ENCODE measurements around the gene TNP1.

The TNP1 gene

GRCh38 chr2:216859944-216860343 lies at the start of gene TNP1:
Gene TNP1 (minus strand): TSS chr2:216860064. CDS start chr2:216860034, 30 bp downstream.
- no peak for DNase-seq (ENCODE audit: low spot score)

- DNase-seq (ENCODE audit: low spot score) = no peak
Measured at GRCh38 chr2:216908300-216908699, 48.4 kb upstream of the TNP1 start.

GRCh38 chr2:216905649-216906329 lies 45.9 kb upstream of the TNP1 start:
- no peak for DNase-seq (ENCODE audit: low spot score)

GRCh38 chr2:216904974-216905373 lies 45.1 kb upstream of the TNP1 start:
- no peak for DNase-seq (ENCODE audit: low spot score)

GRCh38 chr2:216904554-216904953 lies 44.7 kb upstream of the TNP1 start:
- DNase-seq (ENCODE audit: low spot score) = no peak

GRCh38 chr2:216903470-216903869 lies 43.6 kb upstream of the TNP1 start:
- DNase-seq (ENCODE audit: low spot score) = no peak

- DNase-seq (ENCODE audit: low spot score) = no peak
Measured at GRCh38 chr2:216901273-216901672, 41.4 kb upstream of the TNP1 start.

GRCh38 chr2:216900406-216900805 lies 40.5 kb upstream of the TNP1 start:
- no peak for DNase-seq (ENCODE audit: low spot score)

- DNase-seq (ENCODE audit: low spot score) = no peak
Measured at GRCh38 chr2:216897561-216898203, 37.8 kb upstream of the TNP1 start.

- no peak for DNase-seq (ENCODE audit: low spot score)
Measured at GRCh38 chr2:216890138-216890537, 30.3 kb upstream of the TNP1 start.

- DNase-seq (ENCODE audit: low spot score) = no peak
Measured at GRCh38 chr2:216888887-216889622, 29.2 kb upstream of the TNP1 start.

GRCh38 chr2:216888081-216888480 lies 28.2 kb upstream of the TNP1 start:
- no peak for DNase-seq (ENCODE audit: low spot score)

- DNase-seq (ENCODE audit: low spot score) = no peak
Measured at GRCh38 chr2:216887138-216887537, 27.3 kb upstream of the TNP1 start.

GRCh38 chr2:216885117-216885553 lies 25.3 kb upstream of the TNP1 start:
- DNase-seq (ENCODE audit: low spot score) = no peak

- no peak for DNase-seq (ENCODE audit: low spot score)
Measured at GRCh38 chr2:216884347-216884746, 24.5 kb upstream of the TNP1 start.

- DNase-seq (ENCODE audit: low spot score) = no peak
Measured at GRCh38 chr2:216882876-216883275, 23.0 kb upstream of the TNP1 start.

GRCh38 chr2:216881411-216881810 lies 21.5 kb upstream of the TNP1 start:
- no peak for DNase-seq (ENCODE audit: low spot score)

GRCh38 chr2:216880509-216881184 lies 20.8 kb upstream of the TNP1 start:
- no peak for DNase-seq (ENCODE audit: low spot score)

- DNase-seq (ENCODE audit: low spot score) = no peak
Measured at GRCh38 chr2:216879727-216880508, 20.1 kb upstream of the TNP1 start.

- DNase-seq (ENCODE audit: low spot score) = no peak
Measured at GRCh38 chr2:216878072-216878471, 18.2 kb upstream of the TNP1 start.

GRCh38 chr2:216877085-216877484 lies 17.2 kb upstream of the TNP1 start:
- DNase-seq (ENCODE audit: low spot score) = no peak

- no peak for DNase-seq (ENCODE audit: low spot score)
Measured at GRCh38 chr2:216875862-216876261, 16.0 kb upstream of the TNP1 start.
